Vagina (tissue), 2 donors: ENCODE data around the gene NANOGP8.

ENCODE experiments used
- POLR2A ChIP-seq, 2 donors: fragments of 450-650 bp; IDR thresholded peaks; one replicate each; pipeline ENCODE4 v1.6.1; 2017; ENCODE audit warnings: antibody characterized with exemption in 2 of 2, mild to moderate bottlenecking in 2 of 2, moderate library complexity in 2 of 2
- POLR2AphosphoS5 ChIP-seq, 2 donors: sonication (generic); formaldehyde crosslinking; IDR thresholded peaks; one replicate each; pipeline ENCODE4 v1.9.0; 2017; ENCODE audit warnings: antibody characterized with exemption in 2 of 2, mild to moderate bottlenecking in 2 of 2, low read depth in 1 of 2; ENCODE audit not compliant: insufficient read depth in 1 of 2
- TF ChIP-seq, protein P1 (sequence below), 3 experiments: fragments of 450-650 bp in 2 of 3; fragments of 200-600 bp in 1 of 3; sonication (generic) in 1 of 3; IDR thresholded peaks; one replicate each; pipeline ENCODE4 v1.5.1; 2017 to 2019; ENCODE audit warnings: antibody characterized with exemption in 3 of 3, mild to moderate bottlenecking in 2 of 3, moderate library complexity in 2 of 3

DNA sequence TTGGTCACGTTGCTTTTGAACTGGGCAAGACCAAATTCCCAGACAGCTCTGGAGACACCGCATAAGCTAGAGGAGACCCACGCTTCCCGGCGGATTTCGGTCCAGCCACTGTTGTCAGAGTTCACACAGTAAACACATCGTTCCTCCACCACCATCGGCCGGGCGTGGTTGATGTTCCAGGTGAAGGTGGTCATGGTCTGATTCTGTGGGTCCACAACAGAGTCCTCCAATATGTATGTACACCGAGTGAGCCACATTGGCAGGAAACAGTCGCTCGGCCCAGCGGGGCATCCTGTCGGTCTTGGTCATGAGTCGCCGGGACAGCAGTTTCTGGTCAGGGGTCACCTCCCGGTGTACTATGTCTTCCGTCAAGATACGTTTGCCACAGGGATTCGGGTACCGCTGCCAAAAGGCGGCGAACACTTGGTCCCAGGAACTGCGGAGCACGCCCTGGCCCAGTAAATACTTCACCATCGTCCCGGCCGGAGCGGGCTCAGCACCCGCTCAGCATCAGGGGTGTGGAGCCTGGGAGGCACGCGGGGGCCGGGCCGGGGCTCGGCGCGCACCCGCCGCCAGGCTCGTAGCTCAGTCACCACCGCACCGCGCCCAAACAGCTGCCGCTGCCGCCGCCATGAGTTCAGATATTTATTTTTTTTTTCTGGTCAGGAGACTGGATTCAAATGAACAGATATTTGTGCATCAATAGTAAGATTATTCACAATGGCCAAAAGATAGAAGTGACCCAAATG lies 36.7 kb upstream of the NANOGP8 start:
- TF ChIP-seq, protein P1, sequence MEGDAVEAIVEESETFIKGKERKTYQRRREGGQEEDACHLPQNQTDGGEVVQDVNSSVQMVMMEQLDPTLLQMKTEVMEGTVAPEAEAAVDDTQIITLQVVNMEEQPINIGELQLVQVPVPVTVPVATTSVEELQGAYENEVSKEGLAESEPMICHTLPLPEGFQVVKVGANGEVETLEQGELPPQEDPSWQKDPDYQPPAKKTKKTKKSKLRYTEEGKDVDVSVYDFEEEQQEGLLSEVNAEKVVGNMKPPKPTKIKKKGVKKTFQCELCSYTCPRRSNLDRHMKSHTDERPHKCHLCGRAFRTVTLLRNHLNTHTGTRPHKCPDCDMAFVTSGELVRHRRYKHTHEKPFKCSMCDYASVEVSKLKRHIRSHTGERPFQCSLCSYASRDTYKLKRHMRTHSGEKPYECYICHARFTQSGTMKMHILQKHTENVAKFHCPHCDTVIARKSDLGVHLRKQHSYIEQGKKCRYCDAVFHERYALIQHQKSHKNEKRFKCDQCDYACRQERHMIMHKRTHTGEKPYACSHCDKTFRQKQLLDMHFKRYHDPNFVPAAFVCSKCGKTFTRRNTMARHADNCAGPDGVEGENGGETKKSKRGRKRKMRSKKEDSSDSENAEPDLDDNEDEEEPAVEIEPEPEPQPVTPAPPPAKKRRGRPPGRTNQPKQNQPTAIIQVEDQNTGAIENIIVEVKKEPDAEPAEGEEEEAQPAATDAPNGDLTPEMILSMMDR (IDR thresholded peaks at IDR 0.05) = no peak
- no peak for TF ChIP-seq POLR2AphosphoS5 (IDR thresholded peaks at IDR 0.05; ENCODE audit: insufficient read depth in 1 of 2, low read depth in 1 of 2)
- TF ChIP-seq POLR2A (IDR thresholded peaks at IDR 0.05) = no peak
